HG03558 (cell line): ENCODE measurements around the gene NEURL2.

ENCODE experiments used
- ATAC-seq: cut with Tn5 transposase; IDR thresholded peaks from one replicate; pipeline ENCODE4 v1.9.1; 2021; ENCODE audit warnings: moderate number of reproducible peaks; ENCODE audit not compliant: unreplicated experiment; ENCODE audit errors: extremely low read depth

The NEURL2 gene

GRCh38 chr20:45920462-45921336 lies 29.7 kb upstream of the NEURL2 start:
- ATAC-seq: no peak

- ATAC-seq: no peak
These were observed 28.8 kb upstream of the NEURL2 start for GRCh38 chr20:45919542-45920399.

- ATAC-seq: no peak
These were observed 27.9 kb upstream of the NEURL2 start for GRCh38 chr20:45918779-45919537.

GRCh38 chr20:45918182-45918737 lies 27.3 kb upstream of the NEURL2 start:
- no peak for ATAC-seq

GRCh38 chr20:45917790-45918141 lies 26.8 kb upstream of the NEURL2 start:
- no peak for ATAC-seq

GRCh38 chr20:45913116-45913515 lies 22.1 kb upstream of the NEURL2 start:
- no peak for ATAC-seq

GRCh38 chr20:45912344-45912682 lies 21.3 kb upstream of the NEURL2 start:
- ATAC-seq: no peak

GRCh38 chr20:45911486-45912343 lies 20.7 kb upstream of the NEURL2 start, which contains the start of gene PLTP:
PLTP (minus strand) TSS chr20:45912155; CDS start chr20:45911452, 703 bp downstream.
- ATAC-seq: no peak

- ATAC-seq: peak; percentile 84
These were observed 19.9 kb upstream of the NEURL2 start for GRCh38 chr20:45910670-45911485.

- ATAC-seq: no peak
These were observed 19.0 kb upstream of the NEURL2 start for GRCh38 chr20:45909817-45910669.

GRCh38 chr20:45909336-45909808 lies 18.4 kb upstream of the NEURL2 start:
- no peak for ATAC-seq

GRCh38 chr20:45908084-45908483 lies 17.1 kb upstream of the NEURL2 start:
- no peak for ATAC-seq

GRCh38 chr20:45907219-45907948 lies 16.4 kb upstream of the NEURL2 start:
- no peak for ATAC-seq

- no peak for ATAC-seq
These were observed 14.6 kb upstream of the NEURL2 start for GRCh38 chr20:45905505-45906079.

GRCh38 chr20:45904583-45905504 lies 13.8 kb upstream of the NEURL2 start:
- ATAC-seq: no peak
